Measurements from ENCODE around the gene IGSF23. TPM values are rescaled to one million over a fixed set of nuclear protein-coding genes. Genes with fewer than 3 reads are reported as not detected.
"Not testable (repeated sequence)": the region's sequence is repeated elsewhere in the genome, so short reads cannot be mapped to it uniquely, and the experiment has no call there.

IGSF23 gene
- total RNA-seq, 2 donors from 2014 or later, result not detected

GRCh38 chr19:44605547-44605946, 7.8 kb upstream of the IGSF23 start:
- intact Hi-C loops (cut with DNase I, micrococcal nuclease), result no loop called here
- ATAC-seq (no peak), DNase-seq (no peak)

DNA sequence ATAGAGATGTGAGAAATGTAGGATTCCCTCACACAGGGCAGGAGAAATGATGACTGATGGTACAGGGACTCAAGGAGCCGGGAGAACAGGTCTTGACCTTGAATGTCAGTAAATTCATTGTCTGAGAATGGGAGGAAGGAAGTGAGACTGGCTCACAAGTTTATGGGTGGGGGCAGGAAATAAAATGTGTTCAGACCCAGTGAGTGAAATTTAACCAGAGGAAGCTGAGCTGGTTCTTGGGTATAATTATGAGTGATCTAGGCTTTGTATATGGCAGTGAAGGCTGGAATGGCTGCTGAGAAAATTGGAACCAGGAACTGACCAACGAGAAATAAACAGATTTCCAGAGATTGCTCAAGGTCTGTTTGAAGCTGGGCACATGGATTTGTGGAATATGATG, 6.3 kb upstream of the IGSF23 start:
- DNase-seq (no peak), ATAC-seq (peak; percentile 64)
- intact Hi-C loops (cut with DNase I, micrococcal nuclease), result no loop called here

- no peak for DNase-seq
- intact Hi-C loops (cut with DNase I, micrococcal nuclease), result no loop called here
- ATAC-seq, result no peak
Measured at GRCh38 chr19:44607917-44608316, 5.4 kb upstream of the IGSF23 start.

- intact Hi-C loops (cut with DNase I, micrococcal nuclease), result no loop called here
- DNase-seq, result peak in 1 of 2 donors; percentile 54
Measured at GRCh38 chr19:44608391-44608821, 5.0 kb upstream of the IGSF23 start.

GRCh38 chr19:44609219-44609618, 4.1 kb upstream of the IGSF23 start:
- DNase-seq (no peak), ATAC-seq (no peak)
- intact Hi-C loops (cut with DNase I, micrococcal nuclease), result no loop called here

More at GRCh38 chr19:44608391-44608821, 5.0 kb upstream of the IGSF23 start:
- peak; percentile 65 for ATAC-seq

- peak; percentile 28 for ATAC-seq
Measured at GRCh38 chr19:44610497-44610896, 2.9 kb upstream of the IGSF23 start.

GRCh38 chr19:44611812-44612295, 1.5 kb upstream of the IGSF23 start:
- ATAC-seq (no peak), DNase-seq (no peak)
- intact Hi-C loops (cut with DNase I, micrococcal nuclease), result no loop called here

More at GRCh38 chr19:44610497-44610896, 2.9 kb upstream of the IGSF23 start:
- intact Hi-C loops (cut with DNase I, micrococcal nuclease); DNase-seq: not testable (repeated sequence)

- no peak for DNase-seq
- intact Hi-C loops (cut with DNase I, micrococcal nuclease), result no loop called here
- ATAC-seq, result no peak
Measured at GRCh38 chr19:44614313-44614712, 950 bp downstream of the IGSF23 start.

- ATAC-seq (peak; percentile 14), DNase-seq (no peak)
- intact Hi-C loops (cut with DNase I, micrococcal nuclease), result no loop called here
Measured at GRCh38 chr19:44615863-44616247, 2.5 kb downstream of the IGSF23 start.

DNA sequence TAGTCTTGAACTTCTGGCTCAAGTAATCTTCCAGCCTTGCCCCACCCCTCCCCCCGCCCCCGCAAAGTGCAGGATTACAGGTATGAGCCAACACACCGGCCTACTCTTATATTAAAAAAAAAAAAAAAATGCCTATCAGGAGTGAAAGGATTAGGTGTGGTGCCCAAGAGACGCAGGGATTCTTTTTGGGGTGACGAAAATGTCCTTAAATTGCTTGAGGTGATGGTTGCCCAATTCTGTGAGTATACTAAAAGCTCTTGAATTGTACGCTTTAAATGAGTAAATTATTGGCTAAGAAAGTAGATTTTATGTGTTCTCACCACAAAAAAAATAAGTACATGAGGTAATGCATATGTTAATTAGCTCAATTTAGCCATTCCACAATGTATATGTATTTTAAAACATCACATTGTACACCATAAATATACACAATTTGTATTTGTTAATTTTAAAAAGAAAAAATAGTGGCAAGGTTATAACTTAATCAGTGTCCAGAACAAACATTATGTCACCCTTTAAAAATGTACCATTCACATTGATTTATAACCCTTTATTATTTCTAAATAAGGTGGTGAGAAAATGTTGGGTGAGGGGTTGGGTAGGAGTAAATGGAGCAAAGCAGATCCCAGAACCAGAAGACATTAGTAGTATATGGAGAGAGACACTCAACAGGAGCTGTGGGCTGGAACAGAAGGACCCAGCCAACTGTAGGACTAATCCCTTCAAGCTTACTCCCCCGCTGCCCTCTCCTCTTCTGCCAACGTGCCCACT, 3.9 kb downstream of the IGSF23 start:
- no peak for ATAC-seq
- intact Hi-C loops (cut with DNase I, micrococcal nuclease), result no loop called here

DNA sequence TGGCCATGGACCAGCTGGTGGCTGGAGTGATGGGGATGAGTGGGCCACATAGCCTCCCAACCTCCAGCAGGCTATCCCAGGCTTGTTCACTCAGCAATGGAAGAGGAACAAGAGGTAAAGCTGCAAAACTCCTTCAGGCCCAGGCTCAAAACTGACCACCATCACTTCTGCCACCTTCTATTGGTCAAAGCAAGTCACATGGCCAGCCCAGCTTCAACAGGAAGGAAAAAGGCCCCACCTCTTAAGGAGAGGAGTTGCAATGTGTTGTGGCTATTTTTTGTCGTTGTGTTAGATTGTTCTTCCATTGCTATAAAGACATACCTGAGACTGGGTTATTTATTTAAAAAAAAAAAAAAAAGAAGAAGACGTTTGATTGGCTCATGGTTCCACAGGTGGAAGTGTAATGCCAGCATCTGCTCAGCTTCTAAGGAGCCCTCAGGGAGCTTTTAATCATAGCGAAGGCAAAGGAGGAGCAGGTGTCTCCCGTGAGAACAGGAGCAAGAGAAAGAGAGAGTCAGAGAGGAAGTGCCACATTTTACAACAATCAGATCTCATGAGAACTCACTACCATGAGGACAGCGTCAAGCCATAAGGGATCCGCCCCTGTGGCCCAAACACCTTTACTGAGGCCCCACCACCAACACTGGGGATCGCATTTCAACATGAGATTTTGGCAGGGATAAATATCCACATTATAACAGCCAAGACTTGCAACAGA, 5.4 kb downstream of the IGSF23 start:
- ATAC-seq (no peak), DNase-seq (no peak)
- intact Hi-C loops (cut with DNase I, micrococcal nuclease), result no loop called here

More for the DNA sequence above, 3.9 kb downstream of the IGSF23 start:
- DNase-seq, result no peak

GRCh38 chr19:44620667-44621066, 7.3 kb downstream of the IGSF23 start:
- ATAC-seq (no peak), DNase-seq (no peak)
- intact Hi-C loops (cut with DNase I, micrococcal nuclease), result no loop called here

DNA sequence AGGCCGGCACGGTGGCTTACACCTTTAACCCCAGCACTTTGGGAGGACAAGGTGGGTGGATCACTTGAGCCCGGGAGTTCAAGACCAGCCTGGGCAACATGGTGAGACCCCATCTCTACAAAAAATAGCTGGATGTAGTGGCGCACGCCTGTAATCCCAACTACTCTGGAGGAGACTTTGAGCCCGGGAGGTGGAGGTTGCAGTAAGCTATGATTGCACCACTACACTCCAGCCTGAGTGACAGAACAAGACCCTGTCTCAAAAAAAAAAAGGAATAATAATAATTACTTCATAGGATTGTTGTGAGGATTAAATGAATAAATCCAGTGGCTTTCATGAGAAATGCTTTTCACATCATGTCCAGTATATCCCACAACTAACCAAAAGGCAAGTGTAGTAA, 8.0 kb downstream of the IGSF23 start:
- intact Hi-C loops (cut with DNase I, micrococcal nuclease), result no loop called here

DNA sequence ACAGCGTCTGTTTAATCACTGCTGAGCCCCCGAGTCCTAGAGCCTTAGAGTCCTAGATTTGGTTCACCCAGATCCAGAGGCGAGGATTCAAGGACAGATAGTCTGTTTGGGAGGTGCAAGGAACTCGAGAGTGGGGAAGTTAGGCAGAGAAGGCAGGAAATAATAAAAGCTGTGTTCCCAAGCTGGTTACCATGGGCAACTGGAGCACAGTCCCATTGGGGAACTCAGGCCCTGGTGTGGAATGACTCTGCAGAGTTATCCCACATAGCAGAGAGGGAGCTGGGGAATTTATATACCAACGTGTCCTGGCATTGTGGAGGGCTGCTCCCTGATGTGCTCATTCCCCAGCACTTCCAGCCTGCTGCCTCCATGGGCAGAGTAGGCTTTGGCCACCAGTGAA, 9.7 kb downstream of the IGSF23 start:
- ATAC-seq (peak; percentile 53), DNase-seq (no peak)
- intact Hi-C loops (cut with DNase I, micrococcal nuclease), result no loop called here

More for the DNA sequence above, 8.0 kb downstream of the IGSF23 start:
- no peak for DNase-seq
- no peak for ATAC-seq

GRCh38 chr19:44623626-44624025, 10.3 kb downstream of the IGSF23 start:
- DNase-seq (no peak), ATAC-seq (no peak)
- intact Hi-C loops (cut with DNase I, micrococcal nuclease), result no loop called here

DNA sequence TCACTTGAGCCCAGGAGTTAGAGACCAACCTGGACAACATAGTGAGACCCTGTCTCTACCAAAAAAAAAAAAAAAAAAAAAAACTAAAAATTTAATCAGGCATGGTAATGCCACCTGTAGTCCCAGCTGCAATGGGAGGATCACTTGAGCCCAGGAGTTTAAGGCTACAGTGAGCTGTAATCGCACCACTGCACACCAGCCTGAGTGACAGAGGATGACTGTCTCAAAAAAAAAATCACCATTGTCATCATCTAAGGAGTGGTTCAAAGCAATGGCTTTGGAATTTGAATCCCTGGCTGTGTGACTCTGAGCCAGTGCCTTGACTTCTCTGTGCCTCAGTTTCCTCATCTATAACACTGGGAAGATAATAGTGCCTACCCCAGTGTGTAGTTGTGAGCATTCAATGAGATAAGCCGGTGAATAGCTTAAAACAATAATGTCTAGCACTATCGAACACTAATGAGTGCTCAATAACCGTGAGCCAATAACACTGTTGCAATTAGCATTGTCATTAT, 11.5 kb downstream of the IGSF23 start:
- ATAC-seq (no peak), DNase-seq (no peak)
- intact Hi-C loops (cut with DNase I, micrococcal nuclease), result no loop called here

- DNase-seq; intact Hi-C loops (cut with DNase I, micrococcal nuclease); ATAC-seq: not testable (repeated sequence)
Measured at GRCh38 chr19:44625637-44626036, 12.3 kb downstream of the IGSF23 start.

GRCh38 chr19:44626048-44626624, 12.8 kb downstream of the IGSF23 start:
- DNase-seq, result no peak
- intact Hi-C loops (cut with DNase I, micrococcal nuclease), result no loop called here
- ATAC-seq, result no peak

- DNase-seq (no peak), ATAC-seq (no peak)
- intact Hi-C loops (cut with DNase I, micrococcal nuclease), result no loop called here
Measured at GRCh38 chr19:44627631-44628030, 14.3 kb downstream of the IGSF23 start.

Measured in left colon (tissue), 2 donors.